Activated naive CD4-positive, alpha-beta T cell treated with anti-CD3 and anti-CD28 coated beads, Interleukin-2, amount 50 U/mL, for 72 hours (primary cell): ENCODE results near the gene TPD52L2. TPM values are rescaled to one million over a fixed set of nuclear protein-coding genes. Genes with fewer than 3 reads are reported as not detected.

ENCODE experiments used
- ATAC-seq, 2 donors: fragments of 150-1000 bp; cut with Tn5 transposase; 2 replicates each; pipeline ENCODE4 v1.10.0; 2021; ENCODE audit warnings: mild to moderate bottlenecking in 2 of 2, moderate library complexity in 2 of 2
- DNase-seq, 2 donors: peaks; one replicate each; pipeline ENCODE4 v3.0.0; 2021 to 2022; ENCODE audit warnings: low spot score in 2 of 2
- H3K27ac Mint-ChIP-seq, 2 donors: one replicate each; pipeline ENCODE4 v1.8.0; 2022; ENCODE audit warnings: mild to moderate bottlenecking in 2 of 2, mixed read lengths in 2 of 2
- H3K36me3 Mint-ChIP-seq, 2 donors: one replicate each; pipeline ENCODE4 v1.8.0; 2022; ENCODE audit warnings: mixed read lengths in 2 of 2
- H3K9me3 Mint-ChIP-seq, 2 donors: one replicate each; pipeline ENCODE4 v1.8.0; 2022; ENCODE audit warnings: mixed read lengths in 2 of 2
- total RNA-seq, 2 donors: library from RNA; stranded (reverse); gene quantifications; one replicate each; pipeline ENCODE4 v1.2.3, GENCODE V29; 2022

The TPD52L2 gene
- total RNA-seq, 2 donors from 2014 or later = 31.3 to 62.1 TPM

DNA sequence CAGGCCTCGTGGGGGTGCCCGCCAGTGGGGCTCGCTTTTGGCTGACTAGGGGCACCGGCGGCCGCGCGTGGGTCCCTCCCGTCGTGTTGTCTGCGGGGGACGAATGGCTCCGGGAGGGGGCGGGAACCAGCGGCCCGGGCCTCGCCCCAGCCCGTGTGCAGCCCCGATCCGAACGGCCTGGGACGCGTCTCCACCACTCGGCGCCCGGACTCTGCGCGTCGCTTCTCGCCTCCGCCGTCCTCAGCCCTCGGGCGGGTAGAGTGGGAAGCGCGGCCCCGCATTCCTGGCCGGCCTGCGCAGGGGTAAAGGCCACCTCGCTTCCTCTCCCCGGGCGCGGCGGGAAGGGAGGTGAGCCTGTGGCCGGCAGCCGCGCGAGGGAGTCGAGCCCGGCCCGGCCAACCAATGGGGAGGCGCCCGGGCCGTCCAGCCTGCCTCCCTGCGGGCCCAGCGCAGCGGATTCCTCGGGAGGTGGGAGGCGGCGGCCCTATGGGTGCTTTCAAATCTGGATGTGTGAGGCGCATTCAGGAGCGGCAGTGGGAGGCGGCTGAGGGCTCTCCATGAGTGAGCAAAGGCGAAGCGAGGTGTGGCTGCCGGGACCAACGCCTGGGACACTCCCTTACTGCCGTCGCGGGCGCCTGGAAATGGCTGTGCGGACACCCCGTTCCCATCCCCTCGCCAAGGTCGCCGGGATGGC lies 32.9 kb upstream of the TPD52L2 start:
- peaks cover 6 to 8% of the 10 kb centered on the region in 2 donors for H3K36me3 Mint-ChIP-seq
- ATAC-seq (peak in 1 of 2 donors; percentile 16), DNase-seq (no peak)
- no peak overlapping the region for H3K27ac Mint-ChIP-seq
- H3K9me3 Mint-ChIP-seq = no peaks in the 10 kb centered on the region

DNA sequence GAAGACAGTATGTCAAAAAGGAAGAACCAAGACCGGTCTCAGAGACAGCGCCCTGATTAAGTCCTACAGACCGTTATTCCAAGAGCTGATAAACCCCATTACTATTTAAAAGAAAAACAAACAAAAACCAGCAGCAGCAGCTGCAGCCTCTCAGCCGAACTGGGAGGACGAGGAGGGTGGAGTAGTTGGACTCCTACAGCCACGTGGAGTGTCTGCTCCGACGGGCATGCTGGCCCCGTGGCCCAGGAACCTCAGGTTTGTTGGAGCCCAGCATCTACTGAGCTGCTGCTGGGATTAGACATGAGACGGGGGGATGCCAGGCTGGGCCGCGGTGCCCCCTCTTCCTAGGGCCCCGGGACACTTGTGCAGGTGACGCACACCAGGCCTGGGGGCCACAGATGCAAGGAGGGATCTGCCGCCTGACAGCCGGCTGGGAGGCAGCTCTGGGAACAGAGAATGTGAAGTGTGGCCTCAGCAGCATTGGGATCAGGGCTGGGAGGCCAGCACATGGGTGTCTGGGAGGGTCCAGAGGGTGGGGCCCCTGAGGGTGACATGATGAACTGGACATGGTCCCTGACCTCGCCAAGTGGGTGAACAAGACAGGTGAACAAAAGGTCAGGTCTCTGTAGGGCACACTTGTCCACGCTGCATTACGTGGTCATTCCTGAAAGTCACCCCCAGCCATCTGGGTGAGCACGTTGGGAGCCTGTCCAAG lies 31.1 kb upstream of the TPD52L2 start:
- H3K27ac Mint-ChIP-seq = no peak overlapping the region
- H3K9me3 Mint-ChIP-seq = no peaks in the 10 kb centered on the region
- ATAC-seq = no peak
- DNase-seq = no peak
- peaks cover 6 to 8% of the 10 kb centered on the region in 2 donors for H3K36me3 Mint-ChIP-seq

GRCh38 chr20:63834491-63834880 lies 30.6 kb upstream of the TPD52L2 start:
- Mint-ChIP-seq H3K36me3 (peaks cover 6 to 8% of the 10 kb centered on the region in 2 donors), H3K9me3 (no peaks in the 10 kb centered on the region)
- ATAC-seq = no peak

GRCh38 chr20:63835021-63835858 lies 29.8 kb upstream of the TPD52L2 start:
- ATAC-seq (no peak), DNase-seq (no peak)
- Mint-ChIP-seq H3K9me3 (no peaks in the 10 kb centered on the region), H3K36me3 (peaks cover 0 to under 1% of the 10 kb centered on the region in 2 donors), H3K27ac (no peak overlapping the region)

More at GRCh38 chr20:63834491-63834880, 30.6 kb upstream of the TPD52L2 start:
- H3K27ac Mint-ChIP-seq = no peak overlapping the region
- no peak for DNase-seq

DNA sequence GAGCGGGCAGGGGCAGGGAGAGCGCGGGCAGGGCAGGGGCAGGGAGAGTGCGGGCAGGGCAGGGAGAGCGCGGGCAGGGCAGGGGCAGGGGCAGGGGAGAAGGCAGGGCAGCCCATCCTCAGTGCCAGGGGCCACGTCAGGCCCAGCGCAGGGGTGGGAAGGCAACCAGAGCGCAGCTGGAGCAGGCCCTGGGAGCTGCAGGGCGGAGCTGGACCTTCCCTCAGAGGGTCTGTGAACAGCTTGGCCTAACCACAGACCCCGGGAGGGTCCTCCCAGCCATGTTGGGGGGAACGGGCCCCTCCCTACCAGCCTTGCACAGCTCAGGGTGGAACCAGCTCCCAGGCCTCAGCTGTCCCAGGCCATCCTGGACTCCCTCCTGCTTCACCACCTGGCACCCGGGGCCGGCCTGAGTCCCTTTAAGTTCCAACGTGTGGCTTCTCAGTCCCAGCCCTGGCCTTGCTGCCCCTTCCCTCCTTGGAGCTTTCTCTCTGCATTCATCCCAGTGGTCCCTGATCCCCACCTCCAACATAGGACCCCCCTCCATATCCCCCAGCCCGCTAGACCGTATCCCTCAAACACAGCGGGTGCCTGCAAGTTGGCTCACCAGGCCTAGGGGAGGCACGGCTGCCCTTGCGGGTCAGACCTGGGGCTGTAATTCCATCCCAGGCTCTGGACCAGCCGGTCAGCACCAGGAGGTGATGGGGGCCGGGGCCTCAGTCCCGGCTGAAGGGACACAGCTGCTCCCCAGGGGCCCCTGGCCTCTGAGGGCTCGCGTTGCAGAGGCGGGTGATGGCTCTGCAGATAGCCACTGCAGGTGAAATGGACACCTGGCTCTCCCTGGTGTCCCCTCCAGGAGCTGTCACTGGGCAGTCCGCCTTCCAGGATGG lies 28.4 kb upstream of the TPD52L2 start:
- Mint-ChIP-seq H3K27ac (no peak overlapping the region), H3K36me3 (no peaks in the 10 kb centered on the region), H3K9me3 (no peaks in the 10 kb centered on the region)
- DNase-seq (no peak), ATAC-seq (no peak)

DNA sequence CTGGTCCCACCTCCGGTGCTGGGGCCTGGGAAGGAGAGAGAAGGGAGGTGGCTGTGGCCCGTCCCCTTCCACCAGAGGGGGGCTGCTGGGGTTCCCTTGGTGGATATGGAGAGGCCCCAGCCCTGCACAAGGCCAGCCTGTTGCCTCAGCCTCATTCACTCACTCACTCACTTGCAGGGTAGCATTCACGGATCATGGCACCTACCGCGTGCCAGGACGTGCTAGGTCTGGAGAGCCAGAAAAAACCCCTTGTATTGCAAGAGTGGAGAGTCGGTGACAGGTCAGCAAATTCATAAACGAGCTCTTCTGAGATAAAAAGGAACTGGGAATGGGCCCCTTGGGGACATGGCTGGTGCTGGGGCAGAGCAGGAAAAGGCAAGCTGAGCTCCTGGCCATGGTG lies 27.6 kb upstream of the TPD52L2 start:
- Mint-ChIP-seq H3K27ac (no peak overlapping the region), H3K9me3 (no peaks in the 10 kb centered on the region), H3K36me3 (no peaks in the 10 kb centered on the region)
- no peak for ATAC-seq
- DNase-seq = no peak

DNA sequence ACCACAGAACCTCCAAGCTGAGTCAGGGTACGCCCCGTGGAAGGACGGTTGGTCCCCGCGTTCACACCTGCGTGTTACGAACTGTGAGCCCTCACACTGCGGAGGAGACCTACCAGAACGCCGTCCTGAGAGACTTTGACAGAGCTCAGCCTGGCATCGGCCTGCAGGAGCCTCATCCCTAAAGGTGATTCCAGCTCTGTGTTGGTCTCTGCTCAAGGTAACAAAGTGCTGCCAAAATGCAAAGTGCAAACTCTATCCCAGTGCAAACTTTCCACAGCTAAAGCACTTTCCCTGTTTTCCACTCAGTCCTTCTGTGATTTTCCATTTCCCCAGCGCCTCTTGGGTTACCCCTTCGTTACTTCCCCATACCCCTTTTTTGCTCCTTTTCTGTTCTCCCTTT lies 25.4 kb upstream of the TPD52L2 start:
- no peak for ATAC-seq
- H3K27ac Mint-ChIP-seq = no peak overlapping the region
- DNase-seq = no peak
- no peaks in the 10 kb centered on the region for H3K9me3 Mint-ChIP-seq
- H3K36me3 Mint-ChIP-seq = no peaks in the 10 kb centered on the region

DNA sequence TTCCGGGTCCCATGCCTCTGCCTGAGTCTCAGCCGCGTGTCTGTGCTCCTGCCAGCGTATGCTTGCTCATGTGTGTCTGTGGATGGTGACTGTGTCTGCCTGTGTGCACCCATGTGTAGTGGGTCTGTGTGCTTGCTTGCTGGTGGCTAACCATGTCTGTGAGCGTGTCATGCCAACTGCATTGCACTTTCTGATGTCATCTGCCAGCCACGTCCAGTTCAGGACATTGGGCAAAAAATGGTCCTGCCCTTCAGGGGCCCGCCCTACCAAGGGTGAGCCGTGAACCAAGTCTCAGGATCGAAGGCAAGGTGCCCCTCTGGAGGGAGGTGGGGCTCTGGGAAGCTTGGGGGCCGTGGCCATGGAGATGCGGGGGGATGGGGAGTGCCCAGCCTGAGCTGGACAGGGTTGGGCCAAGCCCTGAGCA lies 24.7 kb upstream of the TPD52L2 start:
- Mint-ChIP-seq H3K36me3 (no peaks in the 10 kb centered on the region), H3K27ac (no peak overlapping the region), H3K9me3 (no peaks in the 10 kb centered on the region)
- DNase-seq (no peak), ATAC-seq (no peak)

DNA sequence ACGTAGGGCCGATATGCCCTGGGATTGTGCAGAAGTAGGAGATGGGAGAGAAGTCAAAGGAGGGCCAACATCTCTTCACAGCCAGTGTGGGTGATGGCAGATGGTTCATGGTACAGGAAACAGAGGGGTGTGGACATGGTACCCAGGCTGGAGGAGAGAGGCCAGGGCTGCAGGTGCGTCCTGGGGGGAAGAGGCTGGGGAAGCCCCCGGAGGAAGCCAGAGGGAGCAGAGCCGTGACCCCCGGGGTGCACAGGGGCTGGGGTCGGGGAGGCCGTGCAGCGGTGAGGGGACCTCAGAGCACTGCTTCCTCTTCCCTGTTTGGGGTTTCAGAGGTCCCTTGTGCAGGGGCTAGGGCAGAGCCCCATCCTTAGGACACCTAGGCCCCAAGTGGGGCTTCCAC lies 22.8 kb upstream of the TPD52L2 start:
- Mint-ChIP-seq H3K27ac (no peak overlapping the region), H3K36me3 (no peaks in the 10 kb centered on the region), H3K9me3 (no peaks in the 10 kb centered on the region)
- no peak for DNase-seq
- ATAC-seq = no peak

DNA sequence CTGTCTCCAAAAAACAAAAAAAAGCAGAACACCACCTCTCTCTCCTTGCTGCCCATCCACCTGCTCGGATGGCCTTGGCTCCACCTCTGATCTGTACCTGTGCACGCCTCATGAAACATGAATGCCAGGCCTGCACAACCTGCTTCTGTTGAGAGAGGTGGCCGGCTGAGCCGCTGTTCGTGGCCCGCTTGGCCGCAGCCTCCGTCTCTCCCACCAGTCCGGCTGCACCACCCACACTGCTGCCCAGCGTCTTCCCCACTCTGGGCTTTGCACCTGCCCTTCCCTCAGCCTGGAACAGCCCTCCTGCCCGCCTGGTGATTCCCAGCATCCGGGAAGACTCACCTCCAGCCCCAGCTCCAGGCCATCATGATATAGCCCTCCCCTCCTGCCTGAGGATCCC lies 21.8 kb upstream of the TPD52L2 start:
- no peak for DNase-seq
- H3K9me3 Mint-ChIP-seq = no peaks in the 10 kb centered on the region
- H3K36me3 Mint-ChIP-seq = no peaks in the 10 kb centered on the region
- no peak for ATAC-seq
- no peak overlapping the region for H3K27ac Mint-ChIP-seq

DNA sequence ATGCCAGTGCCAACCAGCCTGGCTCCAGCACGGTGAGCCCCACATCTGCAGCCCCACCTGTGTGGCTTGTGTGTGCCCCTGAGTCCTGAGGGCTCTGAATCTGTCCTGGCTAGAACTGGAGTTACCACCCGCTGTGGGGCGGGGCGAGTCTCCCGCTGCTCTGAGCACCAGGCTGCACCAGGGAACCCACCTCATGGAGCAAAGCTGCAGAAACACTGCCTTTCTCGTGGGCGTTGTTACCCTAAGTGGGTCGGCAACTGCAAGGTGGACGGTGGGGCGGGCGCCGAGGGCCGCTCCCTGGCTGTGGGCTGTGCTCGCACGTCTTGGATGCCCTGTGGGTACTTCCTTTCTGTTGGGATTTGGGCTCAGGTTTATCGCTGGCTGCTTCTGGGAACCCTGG lies 21.3 kb upstream of the TPD52L2 start:
- Mint-ChIP-seq H3K9me3 (no peaks in the 10 kb centered on the region), H3K27ac (no peak overlapping the region), H3K36me3 (no peaks in the 10 kb centered on the region)
- DNase-seq = no peak
- ATAC-seq = no peak

GRCh38 chr20:63844511-63844991 lies 20.5 kb upstream of the TPD52L2 start:
- Mint-ChIP-seq H3K27ac (no peak overlapping the region), H3K36me3 (no peaks in the 10 kb centered on the region), H3K9me3 (no peaks in the 10 kb centered on the region)
- no peak for ATAC-seq
- no peak for DNase-seq

- H3K36me3 Mint-ChIP-seq = no peaks in the 10 kb centered on the region
- no peak overlapping the region for H3K27ac Mint-ChIP-seq
- DNase-seq (no peak), ATAC-seq (no peak)
- no peaks in the 10 kb centered on the region for H3K9me3 Mint-ChIP-seq
These were observed 18.8 kb upstream of the TPD52L2 start for GRCh38 chr20:63846128-63846771.

DNA sequence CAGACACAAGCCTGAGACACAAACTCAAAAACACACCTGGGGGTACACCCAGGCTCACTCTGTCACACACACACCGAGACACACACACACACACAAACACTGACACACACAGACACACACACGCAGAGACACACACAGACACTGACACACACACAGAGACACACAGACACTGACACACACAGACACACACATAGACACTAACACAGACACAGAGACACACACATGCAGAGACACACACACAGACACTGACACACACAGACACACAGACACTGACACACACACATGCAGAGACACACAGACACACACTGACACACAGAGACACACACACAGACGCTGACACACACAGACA lies 18.2 kb upstream of the TPD52L2 start:
- Mint-ChIP-seq H3K36me3 (no peaks in the 10 kb centered on the region), H3K9me3 (no peaks in the 10 kb centered on the region)

DNA sequence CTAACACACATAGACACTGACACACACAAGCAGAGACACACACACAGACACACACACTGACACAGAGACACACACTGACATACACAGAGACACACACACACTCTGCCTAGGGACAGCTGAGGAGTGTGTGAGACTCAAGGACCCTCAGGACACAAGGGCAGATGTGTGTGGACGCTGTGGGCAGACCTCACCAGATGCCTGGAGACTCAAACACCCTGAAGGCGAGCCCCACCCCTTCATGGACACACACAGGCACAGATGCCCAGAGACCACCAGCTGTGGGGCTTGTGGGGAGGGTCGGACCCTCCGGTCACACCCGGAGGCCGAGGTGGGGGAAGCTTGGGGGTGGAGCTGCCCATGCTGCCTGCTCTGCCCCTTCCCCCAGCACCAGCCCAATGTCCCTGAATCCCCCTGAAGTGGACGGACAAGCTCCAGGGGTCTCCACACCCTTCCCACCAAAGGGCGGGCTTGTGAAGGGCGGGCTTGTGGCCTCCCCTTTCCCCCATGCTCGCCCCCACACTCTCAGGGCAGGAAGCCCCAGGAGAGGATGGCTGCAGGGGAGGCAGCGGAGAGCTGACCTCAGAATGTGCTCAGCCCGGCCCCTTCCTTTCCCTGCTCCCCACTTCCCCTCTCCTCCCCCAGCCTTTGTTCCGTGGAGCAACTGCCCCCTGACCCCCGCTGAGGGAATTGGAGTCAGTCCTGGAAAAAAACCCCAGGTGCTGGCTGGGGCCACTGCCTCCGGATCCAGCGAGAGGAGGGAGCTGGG lies 17.6 kb upstream of the TPD52L2 start:
- ATAC-seq (no peak), DNase-seq (no peak)
- Mint-ChIP-seq H3K36me3 (no peaks in the 10 kb centered on the region), H3K9me3 (no peaks in the 10 kb centered on the region), H3K27ac (no peak overlapping the region)

More for the DNA sequence above, 18.2 kb upstream of the TPD52L2 start:
- no peak for DNase-seq
- no peak for ATAC-seq
- no peak overlapping the region for H3K27ac Mint-ChIP-seq
